Anterior cingulate cortex (tissue), 58 donors: ENCODE results near the gene TMEM165.

ENCODE experiments used
- DNase-seq, 58 donors: peaks; one replicate each; lab custom pipeline; 2025; lab: John Stamatoyannopoulos, UW

Gene TMEM165

DNA sequence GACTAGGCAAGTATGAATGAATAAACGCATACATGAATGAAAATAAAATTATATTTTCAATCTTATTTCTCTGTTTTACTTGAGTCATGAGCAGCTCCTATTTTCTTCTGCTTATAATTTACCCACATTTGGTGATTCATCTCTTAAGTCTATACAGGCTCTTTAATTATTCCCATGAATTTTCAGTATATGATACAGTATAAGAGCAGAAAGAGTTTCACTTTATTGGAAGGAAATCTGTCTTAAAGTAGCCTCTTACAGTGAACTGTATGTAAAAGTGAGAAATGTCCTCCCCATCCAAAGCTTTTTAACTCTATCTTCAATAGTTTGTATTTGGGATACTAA lies 50.8 kb downstream of the TMEM165 start:
- DNase-seq, result no peak

- no peak for DNase-seq
These were observed 51.5 kb downstream of the TMEM165 start for GRCh38 chr4:55447108-55447708.

- no peak for DNase-seq
These were observed 52.1 kb downstream of the TMEM165 start for GRCh38 chr4:55447831-55448230.

- DNase-seq, result no peak
These were observed 54.8 kb downstream of the TMEM165 start for GRCh38 chr4:55450566-55450965.

- DNase-seq, result no peak
These were observed 62.4 kb downstream of the TMEM165 start for GRCh38 chr4:55458164-55458563.

GRCh38 chr4:55458611-55459010 lies 62.9 kb downstream of the TMEM165 start:
- DNase-seq, result no peak

GRCh38 chr4:55466001-55466400 lies 70.2 kb downstream of the TMEM165 start:
- no peak for DNase-seq

DNA sequence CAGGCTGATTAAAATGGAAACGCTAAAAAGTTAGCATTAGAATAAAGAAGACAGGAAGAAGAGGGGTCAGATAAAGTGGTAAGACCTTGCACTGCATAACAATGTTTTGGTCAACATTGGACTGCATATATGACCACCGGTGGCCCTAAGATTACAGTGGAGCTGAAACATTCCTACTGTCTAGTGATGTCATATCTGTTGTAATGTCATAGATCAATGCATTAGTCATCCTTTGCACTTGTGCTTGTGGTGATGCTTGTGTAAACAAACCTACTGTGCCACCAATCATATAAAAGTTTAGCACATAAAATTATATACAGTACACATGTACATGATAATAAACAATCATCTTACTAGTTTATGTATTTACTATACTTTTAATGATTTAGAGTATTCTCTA lies 73.0 kb downstream of the TMEM165 start:
- no peak for DNase-seq

- DNase-seq, result no peak
These were observed 74.2 kb downstream of the TMEM165 start for GRCh38 chr4:55469979-55470378.
